ENCODE results near the gene TESMIN. TPM values are rescaled to one million over a fixed set of nuclear protein-coding genes. Genes with fewer than 3 reads are reported as not detected.

The TESMIN gene
- polyA plus RNA-seq, 1 donor: 10.0 TPM

DNA sequence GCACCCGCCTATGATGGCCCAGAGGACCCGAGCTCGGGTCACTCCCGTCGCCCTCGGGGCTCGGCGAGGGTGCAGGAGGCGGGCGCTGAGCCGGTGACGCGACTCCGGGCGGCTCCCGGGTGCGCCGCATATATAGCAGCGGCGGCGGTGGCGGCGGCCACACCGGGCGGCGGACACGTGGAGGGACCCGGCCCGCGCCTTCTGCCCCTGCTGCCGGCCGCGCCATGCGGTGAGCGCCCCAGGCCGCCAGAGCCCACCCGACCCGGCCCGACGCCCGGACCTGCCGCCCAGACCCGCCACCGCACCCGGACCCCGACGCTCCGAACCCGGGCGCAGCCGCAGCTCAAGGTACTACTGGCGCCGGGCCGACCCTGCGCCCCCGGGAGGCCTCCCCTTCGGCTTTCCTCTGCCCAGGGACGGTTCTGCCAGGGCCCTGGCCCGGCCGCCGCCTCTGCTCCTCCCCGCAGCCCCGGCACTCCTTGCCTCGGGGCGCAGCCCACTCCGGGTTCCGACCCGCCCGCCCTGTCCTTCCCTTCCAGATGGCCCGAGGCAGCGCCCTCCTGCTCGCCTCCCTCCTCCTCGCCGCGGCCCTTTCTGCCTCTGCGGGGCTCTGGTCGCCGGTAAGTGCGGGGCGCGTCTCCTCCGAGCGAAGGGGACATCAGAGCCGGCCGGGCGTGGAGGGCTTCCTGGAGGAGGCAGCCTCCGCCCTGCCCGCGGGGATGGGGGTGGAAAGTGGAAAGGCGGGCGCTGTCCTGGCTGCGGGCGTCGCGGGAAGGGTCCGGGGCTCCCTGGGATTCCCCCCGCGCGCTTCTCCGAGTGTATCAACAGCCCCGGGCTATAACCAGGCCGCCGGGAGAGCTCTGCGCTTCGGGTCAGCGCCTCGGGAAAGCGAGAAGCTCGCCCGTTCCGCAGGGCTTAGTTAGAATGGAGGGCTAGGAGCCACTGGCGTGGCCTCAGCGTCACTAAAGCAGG is 66.6 kb downstream of the TESMIN start, which contains the start of gene GAL:
Gene GAL (plus strand): TSS at position 160 of the 972 bp plus-strand sequence. CDS start 380 bp downstream, at position 540.
- H3K4me1 ChIP-seq (ENCODE audit: control insufficient read depth, insufficient read depth, low read length): peaks cover 10% of the 10 kb centered on the region
- H3K9me3 ChIP-seq (ENCODE audit: control insufficient read depth, low read depth, low read length): peaks cover 11% of the 10 kb centered on the region
- H3K27ac ChIP-seq (ENCODE audit: low read length): no peak within 1 kb of the TSS
- no peaks in the 10 kb centered on the region for H3K36me3 ChIP-seq (ENCODE audit: control insufficient read depth, insufficient read depth, low read length)
- no CpG with 5 or more reads among the region's 113 CpGs for WGBS (ENCODE audit: insufficient coverage, low lambda C conversion rate)
- peak within 1 kb of the TSS; percentile 0 for H3K4me3 ChIP-seq (ENCODE audit: low read length)
- DNase-seq: peak in 1 of 2 donors; percentile 49
- H3K27me3 ChIP-seq (ENCODE audit: control insufficient read depth, insufficient read depth, low read length): peaks cover 55% of the 10 kb centered on the region

DNA sequence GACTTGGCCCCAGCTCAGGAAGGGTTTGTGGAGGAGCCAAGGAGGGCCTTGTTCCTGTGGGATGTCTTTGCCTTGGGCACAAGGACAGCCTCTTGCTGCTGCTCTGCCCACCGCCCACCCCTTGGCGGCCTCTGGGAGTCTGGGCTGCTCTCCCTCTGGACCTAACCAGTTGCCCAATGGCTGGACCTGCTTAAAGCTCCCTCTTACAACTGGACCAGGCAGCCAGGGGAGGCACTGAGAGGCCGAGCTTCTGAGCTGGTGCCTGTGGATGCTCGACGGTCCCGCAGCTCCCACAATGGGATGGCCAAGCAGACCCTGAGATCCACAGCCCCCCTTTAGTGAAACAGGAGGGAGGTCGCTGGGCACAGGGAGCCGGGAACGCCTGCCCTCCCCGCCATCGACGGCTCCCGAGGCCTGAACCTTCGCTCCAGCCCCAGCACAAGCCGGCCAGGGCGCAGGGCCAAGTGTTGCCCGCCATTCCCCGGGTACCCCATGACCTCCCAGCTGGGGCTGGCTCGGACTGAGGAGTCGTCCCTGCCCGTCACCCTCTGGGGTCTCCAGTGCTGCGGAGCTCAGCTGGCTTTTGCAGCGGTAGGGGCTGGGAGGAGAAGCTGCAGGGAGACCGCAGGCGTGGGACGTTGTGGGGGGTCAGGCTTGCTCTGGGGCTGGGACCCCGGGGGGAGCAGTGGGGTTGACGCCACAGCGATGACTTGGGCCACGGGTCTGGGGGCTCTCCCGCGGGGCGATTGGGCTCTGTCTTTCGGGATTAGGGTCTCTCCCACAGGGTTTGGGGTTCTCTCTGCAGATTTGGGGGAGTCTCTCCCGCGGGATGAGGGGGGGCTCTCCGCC is 67.6 kb downstream of the TESMIN start:
- H3K36me3 ChIP-seq (ENCODE audit: control insufficient read depth, insufficient read depth, low read length): no peaks in the 10 kb centered on the region
- peaks cover 54% of the 10 kb centered on the region for H3K27me3 ChIP-seq (ENCODE audit: control insufficient read depth, insufficient read depth, low read length)
- H3K4me1 ChIP-seq (ENCODE audit: control insufficient read depth, insufficient read depth, low read length): peaks cover 7% of the 10 kb centered on the region
- no peak overlapping the region for H3K27ac ChIP-seq (ENCODE audit: low read length)
- H3K4me3 ChIP-seq (ENCODE audit: low read length): no peak overlapping the region
- no CpG with 5 or more reads among the region's 37 CpGs for WGBS (ENCODE audit: insufficient coverage, low lambda C conversion rate)
- peaks cover 11% of the 10 kb centered on the region for H3K9me3 ChIP-seq (ENCODE audit: control insufficient read depth, low read depth, low read length)
- DNase-seq: no peak

DNA sequence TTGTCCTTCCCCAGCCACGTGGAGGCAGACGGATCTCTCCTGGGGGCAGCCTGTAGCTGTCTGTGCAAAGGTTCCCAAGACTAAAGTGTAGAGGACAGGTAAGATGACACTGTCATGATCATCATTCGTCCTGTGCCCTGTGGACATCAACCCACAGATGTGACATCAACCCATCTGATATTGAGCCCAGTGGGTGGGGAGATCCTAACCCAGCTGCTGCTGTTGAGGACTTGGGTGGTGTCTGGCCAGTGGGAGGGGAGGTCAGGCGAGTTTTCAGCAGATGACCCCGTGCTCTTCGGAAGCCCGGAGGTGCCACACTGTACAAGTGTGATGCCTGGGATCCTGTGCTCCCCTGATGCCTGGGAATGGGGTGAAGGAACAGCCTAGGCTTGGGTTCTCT is 68.2 kb downstream of the TESMIN start:
- no peaks in the 10 kb centered on the region for H3K36me3 ChIP-seq (ENCODE audit: control insufficient read depth, insufficient read depth, low read length)
- WGBS (ENCODE audit: insufficient coverage, low lambda C conversion rate): no CpG with 5 or more reads among the region's 7 CpGs
- no peak overlapping the region for H3K4me3 ChIP-seq (ENCODE audit: low read length)
- H3K9me3 ChIP-seq (ENCODE audit: control insufficient read depth, low read depth, low read length): peaks cover 11% of the 10 kb centered on the region
- no peak overlapping the region for H3K27ac ChIP-seq (ENCODE audit: low read length)
- peaks cover 54% of the 10 kb centered on the region for H3K27me3 ChIP-seq (ENCODE audit: control insufficient read depth, insufficient read depth, low read length)
- peaks cover 7% of the 10 kb centered on the region for H3K4me1 ChIP-seq (ENCODE audit: control insufficient read depth, insufficient read depth, low read length)
- no peak for DNase-seq

DNA sequence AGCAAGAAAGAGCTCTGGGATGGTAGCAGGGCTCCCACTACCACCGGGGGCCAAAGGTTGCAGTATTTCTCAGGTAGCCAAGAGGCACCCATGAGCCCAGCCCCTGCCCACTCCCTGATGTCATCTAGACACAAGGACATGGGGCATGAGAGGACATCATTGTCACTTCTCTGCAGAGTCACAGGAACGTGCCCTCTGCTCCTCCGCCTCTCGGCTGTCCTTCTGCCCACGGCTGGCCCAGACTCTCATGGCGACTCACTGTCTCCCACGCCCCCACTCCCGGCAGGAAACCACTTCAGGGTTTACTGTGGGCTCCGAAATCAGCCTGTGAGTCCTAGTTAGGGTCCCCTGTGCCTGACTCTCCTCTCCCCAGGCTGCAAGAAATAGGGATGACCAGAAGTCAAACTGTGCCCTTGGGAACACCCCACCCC is 68.8 kb downstream of the TESMIN start:
- Histone ChIP-seq H3K27me3 (ENCODE audit: control insufficient read depth, insufficient read depth, low read length) (peaks cover 54% of the 10 kb centered on the region), H3K36me3 (ENCODE audit: control insufficient read depth, insufficient read depth, low read length) (no peaks in the 10 kb centered on the region), H3K4me3 (ENCODE audit: low read length) (no peak overlapping the region), H3K9me3 (ENCODE audit: control insufficient read depth, low read depth, low read length) (peaks cover 11% of the 10 kb centered on the region), H3K4me1 (ENCODE audit: control insufficient read depth, insufficient read depth, low read length) (peaks cover 7% of the 10 kb centered on the region), H3K27ac (ENCODE audit: low read length) (no peak overlapping the region)
- no CpG with 5 or more reads among the region's 9 CpGs for WGBS (ENCODE audit: insufficient coverage, low lambda C conversion rate)
- DNase-seq: no peak

DNA sequence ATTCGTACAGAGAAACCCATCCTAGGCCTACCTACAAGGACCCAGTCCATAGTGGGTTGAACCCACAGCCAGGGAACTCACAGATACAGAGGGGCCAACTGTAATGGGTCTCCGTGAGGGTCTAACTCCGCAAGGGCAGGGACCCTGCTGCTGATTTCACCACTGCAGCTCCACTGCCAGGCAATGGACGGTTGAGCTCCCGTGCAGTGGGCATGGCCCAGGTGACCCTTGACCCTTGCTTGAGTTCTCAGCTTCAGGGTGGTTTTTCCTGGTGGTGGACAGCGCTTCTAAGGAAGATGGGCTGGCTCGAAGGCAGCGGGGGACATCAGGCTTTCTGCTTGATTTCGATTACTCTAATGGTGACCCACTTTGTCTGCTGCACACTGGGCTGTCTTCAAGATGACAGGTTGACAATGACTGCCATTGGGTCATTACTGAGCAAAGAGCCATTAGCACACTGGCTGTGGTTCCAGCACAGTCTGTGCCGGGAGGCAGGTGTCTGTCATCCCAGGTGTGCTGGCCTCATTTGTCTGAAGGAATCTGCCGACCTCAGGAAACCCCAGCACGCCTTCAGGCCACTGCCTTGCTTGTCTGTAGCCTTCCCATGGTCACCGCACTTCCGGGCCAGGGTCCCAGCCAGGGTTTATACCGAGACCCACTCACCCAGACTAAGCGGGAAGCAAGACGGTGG is 70.6 kb downstream of the TESMIN start:
- no peak for DNase-seq
- Histone ChIP-seq H3K27ac (ENCODE audit: low read length) (no peak overlapping the region), H3K36me3 (ENCODE audit: control insufficient read depth, insufficient read depth, low read length) (no peaks in the 10 kb centered on the region), H3K27me3 (ENCODE audit: control insufficient read depth, insufficient read depth, low read length) (peaks cover 36% of the 10 kb centered on the region), H3K4me3 (ENCODE audit: low read length) (no peak overlapping the region), H3K4me1 (ENCODE audit: control insufficient read depth, insufficient read depth, low read length) (peaks cover 7% of the 10 kb centered on the region), H3K9me3 (ENCODE audit: control insufficient read depth, low read depth, low read length) (peaks cover 11% of the 10 kb centered on the region)
- no CpG with 5 or more reads among the region's 17 CpGs for WGBS (ENCODE audit: insufficient coverage, low lambda C conversion rate)

DNA sequence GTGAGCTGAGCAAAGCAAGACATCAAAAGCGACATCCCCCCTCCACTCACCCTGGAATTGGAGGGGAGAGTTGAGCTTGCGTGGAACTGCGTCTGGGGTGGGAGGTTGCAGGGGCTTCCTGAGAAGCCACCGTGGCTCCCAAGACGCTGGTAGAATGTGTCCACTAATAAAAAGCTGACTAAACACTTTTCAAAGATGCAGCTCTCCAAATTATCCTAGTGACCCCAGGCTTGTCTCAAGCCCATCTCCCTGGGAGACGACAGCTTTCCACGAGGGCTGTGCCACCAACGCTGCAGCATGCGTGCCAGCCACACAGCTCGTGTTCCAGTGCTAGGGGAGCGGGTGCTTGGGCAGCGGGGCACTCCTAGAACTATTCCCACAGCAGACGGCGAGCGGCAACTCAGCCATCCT is 73.3 kb downstream of the TESMIN start:
- Histone ChIP-seq H3K9me3 (ENCODE audit: control insufficient read depth, low read depth, low read length) (peaks cover 8% of the 10 kb centered on the region), H3K36me3 (ENCODE audit: control insufficient read depth, insufficient read depth, low read length) (no peaks in the 10 kb centered on the region), H3K27me3 (ENCODE audit: control insufficient read depth, insufficient read depth, low read length) (peaks cover 11% of the 10 kb centered on the region), H3K4me3 (ENCODE audit: low read length) (no peak overlapping the region), H3K27ac (ENCODE audit: low read length) (no peak overlapping the region), H3K4me1 (ENCODE audit: control insufficient read depth, insufficient read depth, low read length) (no peaks in the 10 kb centered on the region)
- no CpG with 5 or more reads among the region's 15 CpGs for WGBS (ENCODE audit: insufficient coverage, low lambda C conversion rate)
- no peak for DNase-seq

DNA sequence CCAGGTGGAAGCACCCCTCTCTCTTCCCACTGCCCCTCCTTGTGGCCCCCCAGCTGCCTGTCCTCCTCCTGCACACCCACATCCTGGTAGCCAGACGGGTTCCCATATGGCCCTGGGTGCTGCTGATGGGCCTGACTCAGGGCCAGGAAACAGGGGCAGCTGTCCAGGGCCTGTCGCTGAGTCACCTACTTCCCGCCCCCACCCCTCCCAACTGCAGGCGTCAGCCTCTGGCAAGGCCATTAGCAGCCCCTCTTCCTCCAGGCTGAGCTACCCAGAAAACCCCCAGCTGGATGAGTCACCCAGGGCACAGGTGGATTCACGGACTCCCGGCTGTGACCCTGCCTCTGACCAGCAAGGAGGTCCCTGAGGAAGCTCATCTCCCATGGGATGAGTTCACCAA is 73.9 kb downstream of the TESMIN start:
- no peaks in the 10 kb centered on the region for H3K36me3 ChIP-seq (ENCODE audit: control insufficient read depth, insufficient read depth, low read length)
- WGBS (ENCODE audit: insufficient coverage, low lambda C conversion rate): no CpG with 5 or more reads among the region's 6 CpGs
- no peak overlapping the region for H3K4me3 ChIP-seq (ENCODE audit: low read length)
- H3K4me1 ChIP-seq (ENCODE audit: control insufficient read depth, insufficient read depth, low read length): no peaks in the 10 kb centered on the region
- no peak for DNase-seq
- no peak overlapping the region for H3K27ac ChIP-seq (ENCODE audit: low read length)
- peaks cover 5% of the 10 kb centered on the region for H3K27me3 ChIP-seq (ENCODE audit: control insufficient read depth, insufficient read depth, low read length)
- peaks cover 8% of the 10 kb centered on the region for H3K9me3 ChIP-seq (ENCODE audit: control insufficient read depth, low read depth, low read length)

DNA sequence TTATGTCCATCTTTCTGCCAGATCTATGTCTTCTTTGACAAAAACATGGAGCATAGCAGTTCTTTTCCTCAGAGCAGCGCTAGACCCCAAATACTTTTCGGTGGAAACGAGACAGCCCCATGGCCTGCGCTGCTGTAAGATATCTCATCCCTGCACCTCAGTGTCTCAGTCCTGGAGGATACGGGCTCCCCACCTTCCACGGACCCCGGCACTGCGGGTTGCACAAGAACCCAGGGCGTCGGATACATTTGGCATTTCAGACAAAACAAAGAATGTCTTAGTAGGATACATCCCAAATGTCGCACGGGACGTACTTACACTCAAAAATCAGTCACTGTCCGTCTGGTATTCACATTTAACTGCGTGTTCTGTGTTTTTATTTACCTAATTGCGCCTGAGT is 76.9 kb downstream of the TESMIN start:
- Histone ChIP-seq H3K27ac (ENCODE audit: low read length) (no peak overlapping the region), H3K27me3 (ENCODE audit: control insufficient read depth, insufficient read depth, low read length) (no peaks in the 10 kb centered on the region), H3K9me3 (ENCODE audit: control insufficient read depth, low read depth, low read length) (peaks cover 11% of the 10 kb centered on the region), H3K4me1 (ENCODE audit: control insufficient read depth, insufficient read depth, low read length) (no peaks in the 10 kb centered on the region), H3K36me3 (ENCODE audit: control insufficient read depth, insufficient read depth, low read length) (no peaks in the 10 kb centered on the region), H3K4me3 (ENCODE audit: low read length) (no peak overlapping the region)
- 92% methylated on average over 6 of the region's 16 CpGs for WGBS (ENCODE audit: insufficient coverage, low lambda C conversion rate)
- no peak for DNase-seq

DNA sequence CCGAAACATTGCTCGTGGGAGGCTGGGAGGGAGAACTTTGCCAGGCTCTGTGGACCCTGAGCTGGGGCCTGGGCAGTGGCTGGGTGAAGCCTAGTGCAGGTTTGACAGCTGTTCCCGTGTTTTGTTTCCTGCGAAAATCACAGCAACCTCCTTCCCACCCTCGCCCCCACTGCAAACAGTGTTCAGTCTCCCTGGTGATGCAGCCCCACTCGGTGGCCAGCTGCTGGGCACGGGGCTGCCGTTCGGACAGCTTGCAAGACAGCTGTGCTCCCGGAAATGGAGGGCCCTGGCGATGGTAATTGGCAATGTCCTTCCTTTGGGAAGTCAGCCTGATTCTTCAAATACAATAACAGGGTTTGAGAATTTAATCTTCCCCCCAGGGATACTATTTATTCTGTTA is 77.3 kb downstream of the TESMIN start:
- DNase-seq: no peak
- H3K36me3 ChIP-seq (ENCODE audit: control insufficient read depth, insufficient read depth, low read length): no peaks in the 10 kb centered on the region
- 100% methylated on average over 2 of the region's 11 CpGs for WGBS (ENCODE audit: insufficient coverage, low lambda C conversion rate)
- no peaks in the 10 kb centered on the region for H3K4me1 ChIP-seq (ENCODE audit: control insufficient read depth, insufficient read depth, low read length)
- H3K4me3 ChIP-seq (ENCODE audit: low read length): no peak overlapping the region
- H3K27me3 ChIP-seq (ENCODE audit: control insufficient read depth, insufficient read depth, low read length): no peaks in the 10 kb centered on the region
- H3K9me3 ChIP-seq (ENCODE audit: control insufficient read depth, low read depth, low read length): peaks cover 11% of the 10 kb centered on the region
- H3K27ac ChIP-seq (ENCODE audit: low read length): no peak overlapping the region
